ENCODE data around the gene ZC3H7B.

- TF ChIP-seq POLR2A (IDR thresholded peaks at IDR 0.05; ENCODE audit: low read depth, low read length) (no peak), POLR2AphosphoS5 (IDR thresholded peaks at IDR 0.05; ENCODE audit: low read depth, low read length) (no peak), TAF1 (IDR thresholded peaks at IDR 0.05; ENCODE audit: low read depth, low read length) (no peak)
These were observed 39.7 kb downstream of the ZC3H7B start for GRCh38 chr22:41341012-41341411.
